ENCODE data around the gene METTL23. TPM values are rescaled to one million over a fixed set of nuclear protein-coding genes. Genes with fewer than 3 reads are reported as not detected.
A peak's percentile ranks its signal among the peaks of the same experiment; 100 is the strongest.
"Not testable (repeated sequence)": the region's sequence is repeated elsewhere in the genome, so short reads cannot be mapped to it uniquely, and the experiment has no call there.

The METTL23 gene
- total RNA-seq, 1 experiment from 2014 or later = 40.5 TPM

DNA sequence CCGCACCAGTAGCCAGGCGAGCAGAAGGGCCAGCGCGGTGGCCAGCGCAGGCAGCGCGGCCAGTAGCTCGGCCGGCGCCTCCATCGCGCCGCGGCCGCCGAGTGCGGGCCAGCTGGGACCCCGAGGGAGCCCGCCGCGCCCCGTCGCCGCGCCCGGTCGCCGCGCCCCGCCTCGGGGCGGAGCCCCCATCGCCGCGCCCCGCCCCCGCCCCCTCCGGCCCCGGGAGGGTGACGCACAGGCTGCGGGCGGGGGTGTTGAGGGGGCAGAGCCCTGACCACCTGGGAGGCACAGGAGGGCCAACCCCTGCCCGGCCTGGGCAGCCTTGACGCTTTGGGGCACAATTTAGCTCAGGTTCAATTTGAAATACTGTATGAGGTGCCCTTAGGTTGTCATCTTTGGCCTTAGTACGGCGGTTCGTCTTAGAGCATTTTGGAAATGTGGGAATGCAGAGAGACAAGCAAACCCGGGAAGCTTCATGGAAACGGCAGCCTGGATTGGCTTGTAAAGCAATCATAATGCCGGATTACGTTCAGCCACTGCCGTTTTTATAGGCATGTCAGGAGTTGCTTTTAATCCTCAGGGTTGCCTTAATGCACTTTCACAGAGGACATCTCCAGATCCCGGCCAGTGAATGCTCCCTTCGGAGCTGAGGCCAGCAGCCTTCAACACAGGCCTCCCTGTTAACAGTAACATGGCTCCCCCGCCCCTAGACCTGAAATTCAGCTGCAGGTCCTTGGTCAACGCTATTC, 15.6 kb upstream of the METTL23 start, which contains the start of gene MXRA7:
Gene MXRA7 (minus strand): TSS at position 103 of the 749 bp plus-strand sequence. CDS start 19 bp downstream, at position 84.
- no peaks in the 10 kb centered on the region for H3K36me3 ChIP-seq (ENCODE audit: low read depth)
- H3K27me3 ChIP-seq (ENCODE audit: insufficient read depth, low read depth) = no peaks in the 10 kb centered on the region
- TF ChIP-seq, protein P1, sequence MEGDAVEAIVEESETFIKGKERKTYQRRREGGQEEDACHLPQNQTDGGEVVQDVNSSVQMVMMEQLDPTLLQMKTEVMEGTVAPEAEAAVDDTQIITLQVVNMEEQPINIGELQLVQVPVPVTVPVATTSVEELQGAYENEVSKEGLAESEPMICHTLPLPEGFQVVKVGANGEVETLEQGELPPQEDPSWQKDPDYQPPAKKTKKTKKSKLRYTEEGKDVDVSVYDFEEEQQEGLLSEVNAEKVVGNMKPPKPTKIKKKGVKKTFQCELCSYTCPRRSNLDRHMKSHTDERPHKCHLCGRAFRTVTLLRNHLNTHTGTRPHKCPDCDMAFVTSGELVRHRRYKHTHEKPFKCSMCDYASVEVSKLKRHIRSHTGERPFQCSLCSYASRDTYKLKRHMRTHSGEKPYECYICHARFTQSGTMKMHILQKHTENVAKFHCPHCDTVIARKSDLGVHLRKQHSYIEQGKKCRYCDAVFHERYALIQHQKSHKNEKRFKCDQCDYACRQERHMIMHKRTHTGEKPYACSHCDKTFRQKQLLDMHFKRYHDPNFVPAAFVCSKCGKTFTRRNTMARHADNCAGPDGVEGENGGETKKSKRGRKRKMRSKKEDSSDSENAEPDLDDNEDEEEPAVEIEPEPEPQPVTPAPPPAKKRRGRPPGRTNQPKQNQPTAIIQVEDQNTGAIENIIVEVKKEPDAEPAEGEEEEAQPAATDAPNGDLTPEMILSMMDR (conservative IDR thresholded peaks at IDR 0.05) = no peak
- TF ChIP-seq EZH2 (IDR thresholded peaks at IDR 0.05; ENCODE audit: low read depth) = no peak
- H4K20me1 ChIP-seq (ENCODE audit: insufficient read depth) = no peaks in the 10 kb centered on the region
- H3K4me1 ChIP-seq (replicated peaks; ENCODE audit: insufficient read depth) = 0 out of 2 replicates have a peak, but pooled peaks cover 6% of the 10 kb centered on the region
- H3K27ac ChIP-seq = no peak within 1 kb of the TSS
- H3K4me2 ChIP-seq = peak within 1 kb of the TSS; percentile 76
- H2AFZ ChIP-seq = no peak within 1 kb of the TSS
- peak within 1 kb of the TSS; percentile 56 for H3K4me3 ChIP-seq
- BruUV-seq (replicated peaks) = no TSS peak
- DNase-seq = peak in 1 of 2 experiments; percentile 69
- no peaks in the 10 kb centered on the region for H3K9me3 ChIP-seq (ENCODE audit: insufficient read depth, low read depth)
- H3K9me2 ChIP-seq (ENCODE audit: insufficient read depth) = no peaks in the 10 kb centered on the region
- no peaks in the 10 kb centered on the region for H3K79me2 ChIP-seq (ENCODE audit: low read depth)
- CTCF ChIA-PET = interaction anchor here (0.5 to 0.6 kb wide), 2 partner anchors 127 to 130 kb away, joined by 6 read pairs; no protein-coding TSS in a partner anchor
- peaks cover 7% of the 10 kb centered on the region; the same call in 1 of the 2 replicates for H3F3A ChIP-seq (ENCODE audit: insufficient read depth, low read depth)
- POLR2A ChIA-PET (ENCODE audit: unreplicated experiment) = no interaction called here
- intact Hi-C loops (cut with micrococcal nuclease; ENCODE audit: unreplicated experiment) = loop anchor here (10.0 kb wide), 1 partner anchor 246 kb away; the partner anchor contains the start of gene AANAT

DNA sequence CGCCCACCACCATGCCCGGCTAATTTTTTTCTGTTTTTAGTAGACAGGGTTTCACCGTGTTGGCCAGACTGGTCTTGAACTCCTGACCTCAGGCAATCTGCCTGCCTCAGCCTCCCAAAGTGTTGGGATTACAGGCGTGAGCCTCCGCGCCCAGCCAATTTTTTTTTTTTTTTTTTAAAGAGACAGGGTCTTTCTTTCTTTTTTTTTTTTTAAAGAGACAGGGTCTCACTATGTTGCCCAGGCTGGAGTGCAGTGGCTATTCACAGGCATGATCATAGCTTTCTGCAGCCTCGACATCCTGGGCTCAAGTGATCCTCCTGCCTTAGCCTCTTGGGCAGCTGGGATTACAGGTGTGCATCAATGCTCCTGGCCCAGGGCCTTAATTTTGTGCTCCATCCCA, 14.3 kb upstream of the METTL23 start:
- DNase-seq; H3K4me3 ChIP-seq; CTCF ChIA-PET; H3K36me3 ChIP-seq (ENCODE audit: low read depth); H3K9me2 ChIP-seq (ENCODE audit: insufficient read depth); H3K79me2 ChIP-seq (ENCODE audit: low read depth); BruUV-seq (replicated peaks); H3K9me3 ChIP-seq (ENCODE audit: insufficient read depth, low read depth); H3K27ac ChIP-seq; H4K20me1 ChIP-seq (ENCODE audit: insufficient read depth); H3K4me2 ChIP-seq; H2AFZ ChIP-seq; POLR2A ChIA-PET (ENCODE audit: unreplicated experiment); H3K27me3 ChIP-seq (ENCODE audit: insufficient read depth, low read depth); H3K4me1 ChIP-seq (replicated peaks; ENCODE audit: insufficient read depth); H3F3A ChIP-seq (ENCODE audit: insufficient read depth, low read depth): not testable (repeated sequence)
- intact Hi-C loops (cut with micrococcal nuclease; ENCODE audit: unreplicated experiment) = loop anchor here (10.0 kb wide), 1 partner anchor 248 kb away; the partner anchor contains the start of gene AANAT

DNA sequence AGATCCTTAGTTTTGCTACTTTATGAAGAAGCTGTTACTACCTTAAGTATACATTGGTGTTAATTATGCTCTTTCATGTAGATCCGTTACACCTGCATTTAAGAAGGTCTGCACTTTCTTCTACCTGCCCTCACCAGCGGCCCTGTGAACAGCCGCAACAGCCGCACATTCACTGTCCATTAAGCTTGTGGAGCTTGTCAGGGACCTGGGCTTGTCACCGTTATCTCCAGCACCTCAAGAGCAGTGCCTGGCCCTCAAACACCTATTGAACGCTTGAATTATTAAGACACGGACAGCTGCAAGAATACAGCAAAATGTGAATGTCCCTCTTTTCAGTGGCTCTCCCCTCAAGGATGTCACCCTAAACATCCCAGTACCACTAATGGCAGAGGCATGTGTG, 12.9 kb upstream of the METTL23 start:
- POLR2A ChIA-PET (ENCODE audit: unreplicated experiment) = no interaction called here

More for the DNA sequence above, 12.9 kb upstream of the METTL23 start:
- no peak overlapping the region for H3K4me2 ChIP-seq
- no peaks in the 10 kb centered on the region for H3K27me3 ChIP-seq (ENCODE audit: insufficient read depth, low read depth)
- H3K9me2 ChIP-seq (ENCODE audit: insufficient read depth) = no peaks in the 10 kb centered on the region
- no peaks in the 10 kb centered on the region for H4K20me1 ChIP-seq (ENCODE audit: insufficient read depth)
- CTCF ChIA-PET = interaction anchor here (0.6 to 1.2 kb wide), 2 partner anchors 75 to 90 kb away, joined by 3 to 11 read pairs; no protein-coding TSS in a partner anchor
- intact Hi-C loops (cut with micrococcal nuclease; ENCODE audit: unreplicated experiment) = loop anchor here (1.0 to 10.0 kb wide), 2 partner anchors 190 to 249 kb away; partner anchors contain the start of gene AANAT
- no peak for DNase-seq
- H2AFZ ChIP-seq = no peak overlapping the region
- no peaks in the 10 kb centered on the region for H3K9me3 ChIP-seq (ENCODE audit: insufficient read depth, low read depth)
- H3K79me2 ChIP-seq (ENCODE audit: low read depth) = no peaks in the 10 kb centered on the region
- H3K4me3 ChIP-seq = no peak overlapping the region
- H3F3A ChIP-seq (ENCODE audit: insufficient read depth, low read depth) = peaks cover 7% of the 10 kb centered on the region; the same call in 1 of the 2 replicates
- H3K27ac ChIP-seq = no peak overlapping the region
- no peaks in the 10 kb centered on the region for H3K36me3 ChIP-seq (ENCODE audit: low read depth)
- 0 out of 2 replicates have a peak, but pooled peaks cover 6% of the 10 kb centered on the region for H3K4me1 ChIP-seq (replicated peaks; ENCODE audit: insufficient read depth)
- BruUV-seq (replicated peaks) = no TSS peak
- TF ChIP-seq, protein P1 (conservative IDR thresholded peaks at IDR 0.05) = no peak

Data from PC-9 (cell line).